GM21367 (cell line): ENCODE measurements around the gene FRK.
"Not testable (repeated sequence)": the region's sequence is repeated elsewhere in the genome, so short reads cannot be mapped to it uniquely, and the experiment has no call there.

Experiments used
- ATAC-seq: cut with Tn5 transposase; IDR thresholded peaks from one replicate; pipeline ENCODE4 v1.9.1; 2021; ENCODE audit not compliant: unreplicated experiment

Gene FRK

DNA sequence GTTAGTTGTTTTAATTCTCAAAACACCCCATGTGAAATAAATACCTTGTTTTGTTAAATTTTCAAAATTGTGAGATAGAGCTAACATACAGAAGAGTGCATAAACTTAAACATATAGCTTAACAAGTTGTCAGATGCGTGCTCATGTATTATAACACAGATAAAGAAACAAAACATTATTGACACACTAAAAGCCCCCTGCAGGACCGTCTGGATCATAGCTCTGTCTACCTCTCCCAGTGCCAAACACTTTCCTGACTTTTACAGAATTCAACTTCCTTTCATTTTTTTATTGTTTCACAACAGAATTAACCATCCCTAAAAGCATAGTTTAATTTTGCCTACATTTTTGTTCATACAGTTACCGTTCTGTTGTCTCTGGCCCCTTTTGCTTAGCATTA is 17.8 kb upstream of the FRK start:
- no peak for ATAC-seq

DNA sequence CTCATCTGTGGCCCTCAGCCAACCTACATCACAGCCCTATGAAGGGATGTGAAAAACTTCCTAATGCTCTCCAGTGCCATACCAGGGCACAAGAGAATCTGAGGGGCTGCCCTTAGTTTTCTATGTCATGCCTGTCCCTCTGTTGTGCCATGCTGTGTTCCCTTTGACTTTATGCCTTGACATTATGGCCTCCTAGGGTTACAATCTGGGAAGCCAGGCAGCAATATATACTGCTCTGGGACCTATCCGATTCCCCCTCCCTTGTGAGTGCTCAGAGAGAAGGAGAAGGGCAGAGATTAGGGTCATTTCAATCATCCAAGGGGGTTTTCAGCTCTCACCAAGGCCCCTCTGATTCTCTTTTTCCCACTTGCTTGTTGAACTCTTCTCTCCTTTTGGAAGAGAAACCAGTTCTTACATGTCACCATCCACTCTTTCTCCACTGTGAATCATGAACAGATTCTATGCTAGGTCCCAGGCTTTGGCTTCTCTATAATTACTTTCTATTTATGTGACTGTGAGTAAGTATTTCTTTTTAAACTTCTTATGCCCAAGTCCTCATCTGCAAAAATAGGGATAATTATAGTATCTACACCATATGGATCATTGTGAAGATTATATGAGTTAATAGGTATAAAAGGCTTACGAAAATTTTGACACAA is 14.2 kb upstream of the FRK start:
- ATAC-seq = no peak

DNA sequence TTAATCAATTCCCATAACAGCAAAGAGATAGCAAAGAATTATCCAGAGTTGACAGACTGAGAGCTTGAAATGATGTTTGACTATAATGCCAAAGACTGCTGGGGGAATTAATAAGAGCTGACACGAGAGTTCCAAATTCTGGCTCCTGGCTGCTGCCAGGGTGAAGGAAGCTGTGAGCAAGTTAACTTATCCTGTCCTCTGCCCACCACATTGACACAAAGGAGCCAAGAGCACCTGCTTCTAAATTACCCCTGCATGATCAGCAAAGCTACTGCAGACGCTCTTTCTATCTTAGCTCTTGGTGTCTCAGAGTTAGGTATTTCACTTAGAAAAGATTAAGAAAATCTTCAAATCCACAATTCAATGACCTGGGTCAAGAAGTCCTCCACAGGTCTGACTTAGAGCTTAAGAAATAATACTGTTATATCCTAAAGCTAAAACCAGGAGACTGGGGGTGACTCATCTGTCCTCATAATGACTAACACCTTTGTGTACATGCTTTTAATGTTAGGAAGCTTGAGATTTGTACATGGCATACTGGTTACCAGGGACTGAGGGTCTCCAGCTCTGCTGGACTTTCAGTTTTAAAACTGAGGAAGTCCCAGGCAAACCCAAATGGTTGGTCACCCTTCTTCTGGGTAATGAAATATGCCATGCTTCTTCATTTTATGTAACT is 13.2 kb upstream of the FRK start:
- ATAC-seq = no peak

- no peak for ATAC-seq
Measured at GRCh38 chr6:116072368-116072767, 11.7 kb upstream of the FRK start.

DNA sequence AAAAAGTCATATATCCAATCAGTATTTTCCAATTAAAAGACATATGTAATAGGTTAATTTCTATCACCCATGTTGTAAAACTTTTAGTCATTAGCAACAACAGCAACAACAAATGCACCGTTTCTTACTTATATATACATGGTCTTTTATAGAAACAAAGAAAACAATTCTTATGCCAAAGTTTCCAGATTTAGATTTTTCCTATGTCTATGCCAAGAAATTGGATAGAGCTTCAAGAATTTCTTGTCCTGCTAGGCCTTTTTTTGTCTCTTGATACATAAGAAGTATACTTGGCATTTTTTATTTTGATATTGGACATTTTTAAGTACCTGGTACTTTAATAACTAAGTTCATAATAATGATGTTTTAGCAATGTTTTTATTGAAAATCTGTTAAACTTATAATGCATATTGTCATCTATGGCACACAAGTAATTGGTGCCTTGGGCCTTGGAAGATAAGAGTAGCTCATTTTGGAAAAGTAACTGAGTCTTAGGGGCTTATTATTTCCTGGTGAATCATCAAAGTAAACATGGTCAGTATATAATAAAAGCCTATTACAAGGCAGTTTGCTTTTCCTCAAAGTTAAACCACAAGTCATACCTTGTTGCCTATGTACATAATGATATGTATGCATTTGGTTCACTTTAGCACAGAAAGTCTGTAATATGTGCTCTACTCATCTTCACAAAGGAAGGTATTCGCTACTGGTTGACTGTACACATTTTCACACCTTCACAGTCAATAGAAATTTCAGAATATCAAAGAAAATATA is 10.1 kb upstream of the FRK start:
- ATAC-seq = no peak

DNA sequence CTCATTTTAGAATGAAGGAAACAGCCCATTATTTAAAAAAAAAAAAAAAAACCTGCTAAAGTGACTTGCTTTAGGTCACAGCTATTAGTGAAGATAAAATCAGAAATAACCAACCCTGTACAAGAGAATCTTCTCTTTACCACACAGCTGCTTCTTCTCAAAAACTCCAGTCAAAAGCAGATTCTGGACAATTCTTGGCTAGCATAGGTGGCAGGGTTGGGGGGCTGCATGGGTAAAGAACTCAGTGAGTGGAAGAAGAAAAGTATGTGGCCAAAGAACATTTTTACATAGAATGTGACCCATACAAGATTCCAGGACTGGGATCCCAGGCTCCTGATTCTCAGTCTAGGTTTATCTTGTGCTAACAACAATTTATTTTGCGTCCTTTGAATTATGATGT is 9.4 kb upstream of the FRK start:
- no peak for ATAC-seq

- no peak for ATAC-seq
Measured at GRCh38 chr6:116066789-116067188, 6.1 kb upstream of the FRK start.

GRCh38 chr6:116064666-116065065 is 4.0 kb upstream of the FRK start:
- ATAC-seq = no peak

GRCh38 chr6:116062496-116062895 is 1.8 kb upstream of the FRK start:
- ATAC-seq = no peak

DNA sequence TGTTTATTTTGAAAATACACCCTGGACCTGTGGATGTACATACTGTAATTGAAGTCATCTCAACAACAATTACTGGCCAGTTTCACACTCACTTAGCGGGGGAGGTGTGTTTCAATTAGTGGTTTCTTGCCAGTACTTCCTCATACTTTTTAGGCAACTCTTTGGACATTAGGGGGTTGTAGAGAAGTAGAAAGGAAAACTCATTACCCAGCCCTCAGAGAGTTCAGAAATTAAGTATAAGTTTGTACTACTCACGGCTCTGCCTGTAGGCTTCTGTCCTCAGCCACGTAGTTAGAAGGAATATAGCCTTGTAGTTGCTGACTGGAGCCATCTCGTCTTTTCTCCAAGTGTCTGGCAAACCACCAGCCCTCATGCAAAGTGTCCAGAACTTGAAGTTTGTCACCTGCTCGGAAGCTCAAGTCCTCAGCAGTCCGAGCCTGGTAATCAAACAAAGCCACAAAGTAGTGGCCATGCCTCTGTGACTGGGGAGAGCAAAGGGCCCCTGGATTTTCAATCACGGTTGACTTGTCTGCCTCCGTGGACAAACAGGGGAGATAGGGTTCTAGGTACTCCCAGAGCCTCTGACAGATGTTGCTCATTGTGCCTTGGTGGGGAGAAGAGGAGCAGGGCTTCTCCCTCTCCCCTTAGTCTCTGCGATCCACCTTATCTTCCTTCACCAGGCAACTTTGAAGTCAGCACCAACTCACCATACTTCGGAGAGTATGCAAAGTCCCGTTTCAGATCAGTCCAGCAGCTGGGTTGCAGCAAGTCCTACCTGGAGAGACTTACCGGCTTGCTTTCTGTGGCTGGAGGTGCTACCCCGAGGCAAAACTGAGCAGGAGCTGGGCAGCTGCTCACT is 749 bp downstream of the FRK start:
- ATAC-seq = peak; percentile 64

DNA sequence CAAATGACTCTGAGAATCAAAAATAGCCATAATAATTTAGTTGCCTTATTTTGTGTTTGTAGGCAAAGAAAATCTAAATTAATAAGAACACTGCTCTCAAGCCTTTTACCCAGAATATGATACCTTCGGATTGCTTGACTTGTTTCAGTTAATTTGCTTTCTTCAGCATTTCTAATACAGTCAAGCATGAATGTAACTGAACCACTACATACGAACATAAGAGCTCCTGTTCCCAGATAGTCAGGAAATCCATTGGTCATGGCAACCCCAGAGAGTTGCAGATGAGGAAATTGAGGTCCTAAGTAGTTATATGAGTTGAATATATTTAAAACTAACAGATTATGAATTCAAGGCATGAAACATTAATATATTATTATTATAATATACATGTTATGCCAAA is 2.9 kb downstream of the FRK start:
- no peak for ATAC-seq

GRCh38 chr6:116055513-116055912 is 5.2 kb downstream of the FRK start:
- ATAC-seq = no peak

DNA sequence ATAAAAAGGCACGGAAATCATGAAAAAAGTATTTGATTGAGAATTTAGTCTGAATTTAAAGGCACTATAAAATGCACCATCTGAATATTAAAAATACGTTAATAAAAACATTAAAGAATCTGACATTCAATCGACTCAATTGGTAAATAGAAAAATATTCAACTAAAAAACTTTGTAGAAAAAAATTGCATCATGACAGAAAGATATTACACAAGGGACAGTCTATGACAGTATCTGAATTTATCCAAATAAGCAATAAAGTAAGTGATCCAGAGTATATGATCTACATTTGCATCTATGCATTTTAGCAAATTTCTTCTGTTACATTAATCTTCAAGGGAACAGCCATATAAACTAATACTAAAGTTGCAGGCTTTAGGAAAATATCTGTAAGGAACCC is 9.4 kb downstream of the FRK start:
- ATAC-seq = no peak

DNA sequence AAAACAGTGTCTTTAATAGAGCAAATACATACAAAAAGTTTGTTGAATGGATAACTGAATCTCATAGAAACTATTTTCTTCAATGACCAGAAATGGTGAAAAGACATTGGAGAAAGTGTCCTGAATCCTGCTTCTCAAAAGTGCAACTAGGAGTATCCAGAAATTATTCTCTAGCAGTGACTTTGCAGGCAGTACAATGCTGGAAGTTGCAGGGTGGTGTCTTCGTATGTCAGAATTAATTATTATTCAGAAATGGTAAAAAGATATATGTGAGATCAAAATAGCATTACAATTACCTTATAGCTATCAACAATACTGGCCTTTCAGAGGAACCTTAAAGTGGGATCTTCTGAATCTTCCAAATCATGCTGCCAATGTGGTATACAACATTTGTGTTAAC is 10.0 kb downstream of the FRK start:
- no peak for ATAC-seq

DNA sequence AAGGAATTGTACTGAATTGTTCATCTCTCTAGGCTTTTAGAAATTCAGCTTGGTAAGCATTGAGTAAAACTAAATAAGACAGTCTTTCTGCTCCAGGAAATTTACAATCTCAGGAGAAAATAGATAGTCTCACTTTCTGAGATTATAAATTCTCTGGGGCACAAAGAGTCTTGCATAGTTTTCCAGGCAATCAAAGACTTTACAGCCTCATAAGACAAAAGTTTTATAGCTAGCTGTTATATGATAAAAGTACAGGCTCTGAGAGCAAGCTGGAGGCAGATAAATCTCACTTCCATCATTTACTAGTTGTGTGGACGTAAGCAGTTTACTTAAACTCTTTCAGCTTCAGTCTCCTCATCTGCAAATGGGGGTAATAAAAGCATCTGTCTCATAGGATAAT is 11.4 kb downstream of the FRK start:
- no peak for ATAC-seq

DNA sequence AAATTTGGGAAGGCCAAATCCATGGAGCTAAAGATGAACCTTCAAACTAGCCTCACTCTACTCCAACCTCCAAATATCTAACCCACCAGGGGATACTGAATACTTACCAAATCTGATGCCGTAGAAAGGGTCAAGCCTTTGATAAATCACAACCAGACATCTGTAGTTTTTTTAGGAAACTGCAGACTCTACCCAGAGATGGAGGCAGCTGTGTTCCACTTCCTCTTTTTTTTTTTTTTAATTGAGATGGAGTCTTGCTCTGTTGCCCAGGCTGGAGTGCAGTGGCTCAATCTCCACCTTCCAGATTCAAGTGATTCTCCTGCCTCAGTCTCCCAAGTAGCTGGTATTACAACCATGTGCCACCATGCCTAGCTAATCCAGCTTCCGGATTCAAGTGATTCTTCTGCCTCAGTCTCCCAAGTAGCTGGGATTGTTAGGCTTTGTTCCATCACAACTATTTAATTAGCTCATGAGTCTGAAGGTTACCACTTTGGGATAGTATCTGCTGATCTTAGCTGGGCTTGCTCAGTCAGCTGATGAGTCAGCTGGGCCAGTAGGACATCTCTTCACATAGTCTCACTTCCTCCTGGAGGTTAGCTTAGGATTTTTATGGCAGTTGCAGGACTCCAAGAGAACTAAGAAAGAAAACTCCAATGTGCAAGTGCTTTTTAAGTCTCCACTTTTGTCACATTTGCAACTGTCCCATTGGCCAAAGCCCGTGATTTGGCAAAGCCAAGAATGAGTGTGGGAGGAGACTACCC is 13.3 kb downstream of the FRK start:
- peak; percentile 88 for ATAC-seq

GRCh38 chr6:116046737-116047136 is 14.0 kb downstream of the FRK start:
- no peak for ATAC-seq

DNA sequence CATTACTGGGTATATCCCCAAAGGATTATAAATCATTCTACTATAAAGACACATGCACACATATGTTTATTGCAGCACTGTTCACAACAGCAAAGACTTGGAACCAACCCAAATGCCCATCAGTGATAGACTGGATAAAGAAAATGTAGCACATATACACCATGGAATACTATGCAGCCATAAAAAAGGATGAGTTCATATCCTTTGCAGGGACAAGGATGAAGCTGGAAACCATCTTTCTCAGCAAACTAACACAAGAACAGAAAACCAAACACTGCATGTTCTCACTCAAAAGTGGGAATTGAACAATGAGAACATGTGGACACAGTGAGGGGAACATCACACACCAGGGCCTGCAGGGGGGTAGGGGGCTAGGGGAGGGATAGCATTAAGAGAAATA is 14.4 kb downstream of the FRK start:
- ATAC-seq = not testable (repeated sequence)

- ATAC-seq = no peak
Measured at GRCh38 chr6:116041934-116042333, 18.8 kb downstream of the FRK start.

DNA sequence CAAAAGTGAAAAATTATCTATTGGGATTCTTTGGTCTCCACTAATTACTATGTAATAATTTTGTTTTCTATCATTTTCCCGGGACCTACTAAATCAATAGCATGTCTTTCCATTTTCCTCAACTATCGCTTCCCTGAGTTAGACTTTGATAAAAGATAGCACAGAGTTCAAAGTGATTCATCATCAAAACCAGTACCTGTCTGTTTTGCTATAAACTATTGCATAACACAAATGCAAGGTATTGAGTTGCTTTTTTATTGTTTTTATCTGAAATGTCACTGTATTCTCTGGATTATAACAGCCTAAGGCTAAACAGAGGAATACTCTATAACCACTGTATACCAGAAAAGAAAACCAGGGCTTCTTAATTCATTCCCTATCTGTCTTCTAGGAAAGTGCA is 19.7 kb downstream of the FRK start:
- no peak for ATAC-seq

GRCh38 chr6:116036885-116037284 is 23.8 kb downstream of the FRK start:
- ATAC-seq = no peak
